HG03025 (cell line): Measurements from ENCODE around the gene MFSD2B.
"Not testable (repeated sequence)": the region's sequence is repeated elsewhere in the genome, so short reads cannot be mapped to it uniquely, and the experiment has no call there.

Experiments used
- ATAC-seq: cut with Tn5 transposase; IDR thresholded peaks from one replicate; pipeline ENCODE4 v1.9.1; 2021; ENCODE audit warnings: mild to moderate bottlenecking, moderate library complexity; ENCODE audit not compliant: unreplicated experiment, low FRiP score

MFSD2B gene

DNA sequence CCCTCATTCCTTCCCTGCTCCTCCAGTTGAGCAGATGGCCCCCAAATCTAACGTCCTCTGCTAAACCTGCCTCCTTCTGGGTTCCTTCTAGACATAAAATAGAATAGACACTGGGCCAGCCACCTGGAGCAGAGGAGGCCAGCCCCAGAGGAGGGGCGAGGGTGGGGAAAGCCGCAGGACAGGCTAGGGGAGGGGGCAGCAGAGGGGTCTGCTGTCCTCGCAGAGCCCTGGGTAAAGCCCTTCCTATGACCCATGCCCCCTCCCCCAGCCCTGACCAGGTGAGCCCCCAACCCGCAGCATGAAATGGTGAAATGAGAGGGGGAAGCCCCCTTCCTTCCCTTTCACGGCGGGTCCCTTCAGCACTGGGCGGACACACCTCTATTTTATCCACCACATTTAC lies 7.8 kb downstream of the MFSD2B start:
- no peak for ATAC-seq

GRCh38 chr2:24018241-24018640 lies 8.4 kb downstream of the MFSD2B start:
- no peak for ATAC-seq

DNA sequence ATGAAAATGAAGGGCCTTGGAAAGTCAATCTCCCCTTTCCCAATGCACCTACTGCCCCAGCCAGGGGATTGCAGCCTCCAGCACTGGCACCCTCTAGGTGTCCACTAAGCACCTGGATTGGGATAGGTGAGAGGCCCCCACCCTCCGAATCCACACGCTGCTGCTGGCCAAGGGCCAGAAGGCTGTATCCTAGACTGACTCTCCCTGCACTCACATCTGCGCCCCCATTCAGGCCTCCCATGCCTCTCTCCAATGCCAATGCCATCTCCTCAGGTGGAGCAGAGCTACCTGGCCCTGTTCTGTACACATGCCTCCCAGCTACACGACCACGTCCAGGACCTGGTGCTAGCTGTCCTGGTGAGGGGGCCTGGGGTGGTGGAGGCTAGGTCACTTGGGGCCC lies 9.8 kb downstream of the MFSD2B start:
- ATAC-seq, result no peak

DNA sequence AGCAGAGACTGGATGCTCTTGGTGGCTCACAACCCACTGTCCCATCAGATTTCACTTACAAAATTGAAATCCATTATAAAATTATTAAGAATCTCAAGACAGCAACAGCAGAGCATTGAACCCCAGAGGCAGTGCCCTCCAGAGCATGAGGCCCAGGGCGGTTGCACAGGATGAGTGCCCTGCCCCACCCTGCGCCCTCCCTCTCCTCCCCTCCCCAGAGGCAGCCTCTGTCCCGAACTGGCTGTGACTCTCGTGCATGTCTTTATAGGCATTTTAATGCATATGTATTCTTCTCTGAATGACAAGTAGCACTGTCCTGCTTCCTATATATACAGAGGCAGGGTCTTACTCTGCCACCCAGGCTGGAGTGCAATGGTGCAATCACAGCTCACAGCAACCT lies 10.4 kb downstream of the MFSD2B start:
- ATAC-seq, result no peak

DNA sequence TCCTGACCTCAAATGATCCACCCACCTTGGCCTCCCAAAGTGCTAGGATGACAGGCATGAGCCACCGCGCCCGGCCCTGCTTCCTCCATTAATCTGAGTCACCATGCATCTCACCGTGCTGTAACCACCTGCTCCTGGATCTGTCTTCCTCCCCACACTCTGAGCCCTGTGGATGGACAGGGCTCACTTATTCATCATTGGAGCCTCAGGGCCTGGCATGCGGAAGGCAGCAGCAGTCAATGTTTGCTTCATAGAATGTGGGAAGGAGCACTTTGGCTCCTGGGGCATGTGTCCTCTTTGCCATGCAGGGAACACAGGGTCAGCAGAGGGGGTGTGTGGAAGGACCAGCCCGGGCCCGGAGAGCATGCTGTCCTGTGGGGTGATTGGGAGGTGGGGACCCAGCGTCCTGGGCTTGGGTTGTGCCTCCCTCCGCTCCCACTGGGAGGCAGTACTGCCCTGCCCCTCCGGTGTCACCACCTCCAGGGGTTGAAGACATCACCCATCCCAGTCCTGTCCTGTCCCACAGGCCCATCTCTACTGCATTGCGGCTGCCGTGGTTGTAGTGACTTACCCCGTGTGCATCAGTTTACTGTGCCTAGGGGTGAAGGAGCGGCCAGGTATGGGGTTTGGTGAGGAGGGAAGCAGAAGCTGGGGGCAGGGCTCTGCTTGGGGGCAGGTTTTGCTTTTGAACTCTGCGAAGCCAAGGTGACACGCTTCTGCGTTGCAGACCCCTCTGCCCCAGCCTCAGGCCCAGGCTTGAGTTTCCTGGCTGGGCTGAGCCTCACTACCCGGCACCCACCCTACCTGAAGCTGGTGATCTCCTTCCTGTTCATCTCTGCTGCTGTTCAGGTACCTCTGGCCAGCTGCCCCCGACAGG lies 11.5 kb downstream of the MFSD2B start:
- no peak for ATAC-seq

- ATAC-seq, result no peak
These were observed 12.6 kb downstream of the MFSD2B start for GRCh38 chr2:24022324-24022974.

DNA sequence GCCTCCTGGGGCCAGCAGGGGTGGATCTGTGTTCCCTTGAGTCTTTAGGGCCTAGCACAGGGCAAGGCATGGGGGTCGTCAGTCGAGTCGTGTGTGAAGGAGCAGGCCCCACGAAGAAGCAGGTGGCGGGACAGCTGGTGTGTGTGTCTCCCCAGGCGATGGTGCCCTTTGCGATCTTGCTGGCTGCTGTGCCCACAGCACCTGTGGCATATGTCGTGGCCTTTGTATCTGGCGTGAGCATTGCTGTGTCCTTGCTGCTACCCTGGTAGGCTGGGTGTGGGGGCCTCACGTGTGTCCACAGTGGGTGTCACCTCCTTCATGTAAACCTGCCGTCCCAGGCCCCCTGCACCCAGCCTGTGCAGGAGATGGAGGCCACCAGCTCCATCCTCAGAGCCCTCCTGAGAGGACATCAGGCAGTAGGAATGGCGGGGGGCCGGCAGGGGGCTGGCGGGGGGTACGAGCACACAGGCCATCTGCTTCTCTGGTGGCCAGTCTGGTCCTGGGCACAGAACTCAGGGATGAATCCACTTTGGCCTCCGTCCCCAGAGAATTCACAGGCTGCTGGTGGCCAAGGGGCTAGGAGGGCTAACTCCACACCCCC lies 13.2 kb downstream of the MFSD2B start:
- ATAC-seq, result no peak

- ATAC-seq, result no peak
These were observed 14.1 kb downstream of the MFSD2B start for GRCh38 chr2:24024018-24024417.

DNA sequence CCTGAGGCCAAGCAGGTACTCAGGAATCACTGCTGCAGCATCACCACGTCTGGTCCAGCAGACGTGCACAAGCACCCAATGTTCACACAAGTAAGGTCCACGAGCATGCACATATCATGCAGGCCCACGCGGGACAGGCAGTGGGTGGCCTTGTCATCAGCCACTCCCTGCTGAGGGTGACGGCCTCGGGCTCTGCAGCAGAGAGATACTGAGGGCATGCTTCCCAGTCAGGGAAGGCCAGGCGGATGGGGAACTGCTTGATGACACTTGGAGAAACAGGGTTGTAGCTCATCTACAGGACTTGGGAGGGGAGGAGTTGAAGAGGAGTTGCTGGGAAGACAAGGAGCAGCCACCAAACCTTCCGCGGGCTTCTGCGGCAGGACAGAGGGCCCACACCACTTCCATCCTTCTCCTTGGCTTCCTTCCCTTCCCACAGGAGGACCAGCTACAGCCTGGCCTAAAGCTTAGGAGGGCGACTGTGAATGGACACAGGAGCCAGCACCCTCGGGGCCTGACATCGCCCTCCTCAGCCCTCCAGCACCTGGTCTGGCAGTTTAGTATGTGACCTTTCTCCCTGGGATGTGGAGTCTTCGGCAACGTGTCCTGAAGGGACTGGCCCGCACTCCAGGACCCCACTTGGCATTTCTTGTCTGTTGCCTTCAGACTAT lies 15.2 kb downstream of the MFSD2B start:
- no peak for ATAC-seq

DNA sequence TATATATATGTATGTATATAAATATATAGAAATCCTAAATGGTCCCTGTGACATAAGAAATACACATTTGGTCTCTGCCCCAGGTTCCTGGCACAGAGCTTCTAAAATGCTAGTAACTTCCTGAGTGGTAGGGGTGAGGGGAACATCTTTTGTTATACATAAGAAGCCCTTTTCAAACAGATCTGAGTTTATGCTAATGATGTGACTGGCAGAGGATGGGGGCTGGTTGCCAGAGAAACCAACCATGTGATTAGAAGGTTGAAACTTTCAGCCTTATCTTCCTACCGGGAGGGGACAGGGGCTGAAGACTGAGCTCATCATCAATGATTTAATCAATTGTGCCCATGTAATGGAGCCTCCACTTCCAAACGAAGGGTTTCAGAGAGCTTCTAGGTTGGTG lies 16.3 kb downstream of the MFSD2B start:
- no peak for ATAC-seq

DNA sequence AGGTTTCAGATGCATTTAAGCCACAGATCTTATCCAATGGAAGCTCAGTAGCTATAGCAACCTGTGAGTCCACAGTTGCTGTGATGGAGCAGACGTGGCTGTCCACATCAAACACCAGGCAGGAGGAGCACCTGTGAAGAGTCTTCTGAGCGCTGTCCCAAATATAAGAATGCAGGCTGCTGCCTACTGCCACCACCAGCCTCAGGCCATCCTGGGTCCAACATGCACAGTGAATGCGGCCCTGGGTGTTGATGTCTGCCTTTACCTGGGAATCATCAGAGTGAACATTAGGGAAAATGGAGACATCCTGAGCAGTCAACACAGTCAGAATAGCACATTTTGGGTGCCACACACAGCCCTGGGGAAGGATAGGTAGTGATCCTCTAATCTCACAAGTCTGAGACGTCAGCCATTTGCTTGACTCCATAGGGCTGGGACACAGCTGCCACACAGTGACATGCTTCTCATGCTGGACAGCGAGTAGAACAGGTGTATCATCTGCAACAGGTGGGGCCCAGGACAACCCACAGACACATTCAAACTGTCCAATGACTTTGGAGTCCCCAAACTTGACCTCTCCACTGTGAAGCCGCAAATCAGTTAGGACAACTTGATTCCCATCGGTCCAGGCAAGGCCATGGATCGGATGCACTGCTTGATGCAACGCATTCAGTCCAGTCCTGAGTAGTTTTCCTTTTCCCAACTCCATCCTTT lies 29.1 kb downstream of the MFSD2B start:
- no peak for ATAC-seq

DNA sequence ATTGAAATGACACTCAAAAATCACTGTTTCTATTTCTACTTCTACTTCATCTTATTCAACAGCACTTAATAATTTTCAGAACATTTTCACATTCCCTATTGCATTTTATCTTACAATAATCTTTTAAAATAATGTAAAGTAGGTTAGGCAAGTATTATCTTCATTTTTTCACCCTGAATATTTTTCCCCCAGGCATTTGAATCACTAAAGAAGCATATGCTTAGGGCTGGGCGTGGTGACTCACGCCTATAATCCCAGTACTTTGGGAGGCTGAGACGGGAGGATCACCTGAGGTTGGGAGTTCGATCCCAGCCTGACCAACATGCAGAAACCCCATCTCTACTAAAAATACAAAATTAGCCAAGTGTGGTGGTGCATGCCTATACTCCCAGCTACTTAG lies 30.6 kb downstream of the MFSD2B start:
- ATAC-seq, result no peak

DNA sequence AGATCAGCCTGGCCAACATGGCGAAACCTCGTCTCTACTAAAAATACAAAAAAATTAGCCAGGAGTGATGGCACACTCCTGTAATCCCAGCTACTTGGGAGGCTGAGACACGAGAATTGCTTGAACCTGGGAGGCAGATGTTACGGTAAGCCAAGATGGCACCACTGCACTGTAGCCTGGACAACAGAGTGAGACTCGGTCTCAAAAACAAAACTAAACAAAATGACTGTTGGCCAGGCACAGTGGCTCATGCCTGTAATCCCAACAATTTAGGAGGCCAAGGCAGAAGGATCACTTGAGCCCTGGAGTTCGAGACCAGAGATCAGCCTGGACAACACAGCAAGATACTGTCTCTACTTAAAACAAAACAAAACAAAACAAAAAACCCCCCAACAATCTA lies 33.2 kb downstream of the MFSD2B start:
- ATAC-seq, result not testable (repeated sequence)

- ATAC-seq, result no peak
These were observed 35.9 kb downstream of the MFSD2B start for GRCh38 chr2:24045511-24046508.

- ATAC-seq, result no peak
These were observed 36.7 kb downstream of the MFSD2B start for GRCh38 chr2:24046599-24046929.

- peak; percentile 97 for ATAC-seq
These were observed 37.2 kb downstream of the MFSD2B start, which contains the start of gene WDCP for GRCh38 chr2:24046930-24047702. Gene WDCP, minus strand, starts transcription at chr2:24047391. Its CDS starts 7,897 bp downstream, at chr2:24039494.

DNA sequence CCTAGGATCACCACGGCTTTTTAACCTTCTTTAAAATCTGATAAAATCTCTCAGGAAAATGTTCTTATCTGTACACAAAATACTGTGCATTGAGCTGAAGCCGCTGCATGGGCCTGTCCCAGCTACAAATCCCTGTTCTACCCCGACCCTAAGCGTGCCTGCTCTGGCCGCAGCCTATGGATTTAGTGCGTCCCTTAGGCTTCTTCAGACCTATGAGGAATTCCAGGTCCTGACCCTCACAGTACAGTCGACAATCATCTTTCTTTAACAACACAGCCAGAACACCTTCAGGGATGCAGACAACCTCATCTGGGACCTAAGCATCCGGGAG lies 37.8 kb downstream of the MFSD2B start:
- no peak for ATAC-seq

DNA sequence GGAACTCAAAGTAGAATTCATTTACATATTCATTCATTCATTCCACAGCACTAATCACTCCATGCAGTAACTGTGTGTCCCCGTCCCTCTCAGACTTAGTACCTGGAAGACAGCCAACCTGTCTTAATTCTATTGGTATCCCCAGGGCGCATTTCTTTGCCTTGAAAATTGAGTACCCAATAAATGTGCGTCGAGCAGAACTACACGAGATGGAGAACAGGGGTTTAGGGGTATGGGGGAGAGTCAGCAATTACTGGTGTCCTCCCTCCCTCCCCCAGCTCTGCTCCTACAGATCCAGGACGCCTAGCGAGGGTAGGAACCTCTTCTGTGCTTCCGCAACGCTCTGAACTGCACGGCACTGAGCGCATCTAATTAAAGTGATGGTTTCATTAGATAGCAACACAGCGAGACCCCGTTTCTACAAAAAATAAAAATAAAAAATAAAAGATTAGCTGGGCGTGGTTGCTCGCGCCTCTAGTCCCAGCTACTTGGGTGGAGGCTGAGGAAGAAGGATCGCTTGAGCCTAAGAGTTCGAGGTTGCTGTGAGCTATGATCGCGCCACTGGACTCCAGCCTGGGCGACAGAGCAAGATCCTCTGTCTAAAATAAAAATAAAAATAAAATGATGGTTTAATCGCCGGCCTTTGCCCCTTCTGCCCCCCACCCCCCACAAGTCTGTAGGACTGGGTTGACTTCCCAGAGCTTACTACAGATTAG lies 39.0 kb downstream of the MFSD2B start:
- no peak for ATAC-seq
